Right lobe of liver (tissue), 4 donors: ENCODE data around the gene SEMA4D.

Source experiments
- POLR2A ChIP-seq: fragments of 450-650 bp; IDR thresholded peaks from one replicate; pipeline ENCODE4 v1.6.1; 2017; ENCODE audit warnings: antibody characterized with exemption, mild to moderate bottlenecking
- TF ChIP-seq, protein P1 (sequence below), 4 donors: fragments of 200-600 bp in 3 of 4; fragments of 450-650 bp in 1 of 4; IDR thresholded peaks; one replicate each; pipeline versions ENCODE4 v1.5.1 to v1.8.0; 2016 to 2022; ENCODE audit warnings: antibody characterized with exemption in 4 of 4, mild to moderate bottlenecking in 2 of 4
- donor health status: DM: no; HTN: no; CAD: no.
- donor health status: DM: no; HTN: no; CAD: no.
- donor health status: DM: no; HTN: yes; CAD: no.

DNA sequence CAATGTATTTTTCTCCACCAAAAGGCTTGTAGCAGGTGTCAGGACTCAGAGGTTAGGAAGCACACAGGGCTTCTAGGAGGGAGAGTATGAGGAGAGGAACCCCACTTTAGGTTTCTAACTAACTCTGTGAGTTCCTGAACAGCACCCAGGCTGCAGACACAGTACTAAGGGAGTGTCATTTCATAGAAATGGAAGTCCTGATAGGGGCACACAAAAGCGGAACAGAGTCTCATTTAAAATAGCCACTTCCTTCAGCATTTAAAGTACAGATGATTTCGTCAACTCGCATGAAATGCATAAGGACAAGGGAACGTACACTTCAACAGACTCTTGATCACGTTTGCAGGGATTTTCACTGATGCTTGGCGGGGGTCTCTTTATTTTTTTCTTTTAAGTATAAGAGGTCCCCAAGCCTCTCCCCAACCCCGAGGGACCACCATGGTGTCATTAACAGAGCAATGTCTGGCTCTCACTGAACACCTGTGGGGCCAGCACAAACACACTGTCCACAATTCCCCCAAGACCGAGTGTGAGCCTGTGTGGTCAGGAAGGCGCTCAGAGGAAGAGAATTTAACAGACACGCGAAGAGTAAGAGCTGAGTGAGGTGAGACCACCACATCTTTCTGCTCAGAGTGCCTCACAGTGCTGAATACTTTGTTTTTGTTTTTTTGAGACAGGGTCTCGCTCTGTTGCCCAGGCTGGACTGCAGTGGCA lies 97.4 kb downstream of the SEMA4D start:
- TF ChIP-seq, protein P1, sequence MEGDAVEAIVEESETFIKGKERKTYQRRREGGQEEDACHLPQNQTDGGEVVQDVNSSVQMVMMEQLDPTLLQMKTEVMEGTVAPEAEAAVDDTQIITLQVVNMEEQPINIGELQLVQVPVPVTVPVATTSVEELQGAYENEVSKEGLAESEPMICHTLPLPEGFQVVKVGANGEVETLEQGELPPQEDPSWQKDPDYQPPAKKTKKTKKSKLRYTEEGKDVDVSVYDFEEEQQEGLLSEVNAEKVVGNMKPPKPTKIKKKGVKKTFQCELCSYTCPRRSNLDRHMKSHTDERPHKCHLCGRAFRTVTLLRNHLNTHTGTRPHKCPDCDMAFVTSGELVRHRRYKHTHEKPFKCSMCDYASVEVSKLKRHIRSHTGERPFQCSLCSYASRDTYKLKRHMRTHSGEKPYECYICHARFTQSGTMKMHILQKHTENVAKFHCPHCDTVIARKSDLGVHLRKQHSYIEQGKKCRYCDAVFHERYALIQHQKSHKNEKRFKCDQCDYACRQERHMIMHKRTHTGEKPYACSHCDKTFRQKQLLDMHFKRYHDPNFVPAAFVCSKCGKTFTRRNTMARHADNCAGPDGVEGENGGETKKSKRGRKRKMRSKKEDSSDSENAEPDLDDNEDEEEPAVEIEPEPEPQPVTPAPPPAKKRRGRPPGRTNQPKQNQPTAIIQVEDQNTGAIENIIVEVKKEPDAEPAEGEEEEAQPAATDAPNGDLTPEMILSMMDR (IDR thresholded peaks at IDR 0.05), result no peak
- no peak for TF ChIP-seq POLR2A
